ENCODE data around the gene WIPF3. TPM values are rescaled to one million over a fixed set of nuclear protein-coding genes. Genes with fewer than 3 reads are reported as not detected.

WIPF3 gene
- total RNA-seq, 1 donor from 2014 or later, result not detected

DNA sequence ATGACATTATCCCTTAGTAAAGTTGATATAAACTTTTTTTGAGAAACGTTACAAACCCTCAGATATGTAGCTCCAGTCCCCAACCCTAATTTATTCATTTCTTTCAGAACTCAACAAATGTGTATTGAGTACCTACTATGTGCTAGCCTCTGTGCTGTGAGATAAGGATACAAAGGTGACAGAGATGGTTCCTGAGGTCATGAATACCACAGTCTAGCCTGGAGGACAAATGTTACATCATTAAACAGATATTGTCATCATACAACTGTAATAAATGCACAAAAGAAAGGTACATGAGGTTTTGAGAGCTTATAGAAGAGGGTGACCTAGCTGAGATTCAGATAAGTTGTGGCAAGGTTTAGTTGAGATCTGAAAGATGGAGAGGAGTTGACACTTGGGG, 4.4 kb upstream of the WIPF3 start:
- Mint-ChIP-seq H3K27ac (ENCODE audit: unreplicated experiment) (no peak overlapping the region), H3K27me3 (ENCODE audit: unreplicated experiment) (peaks cover 80% of the 10 kb centered on the region), H3K36me3 (ENCODE audit: unreplicated experiment) (peaks cover 3% of the 10 kb centered on the region), H3K4me1 (ENCODE audit: unreplicated experiment) (peaks cover 5% of the 10 kb centered on the region), H3K9me3 (ENCODE audit: unreplicated experiment) (no peaks in the 10 kb centered on the region), H3K4me3 (ENCODE audit: unreplicated experiment) (no peak overlapping the region)
- DNase-seq (ENCODE audit: extremely low spot score, unreplicated experiment), result no peak
- TF ChIP-seq, protein P1, sequence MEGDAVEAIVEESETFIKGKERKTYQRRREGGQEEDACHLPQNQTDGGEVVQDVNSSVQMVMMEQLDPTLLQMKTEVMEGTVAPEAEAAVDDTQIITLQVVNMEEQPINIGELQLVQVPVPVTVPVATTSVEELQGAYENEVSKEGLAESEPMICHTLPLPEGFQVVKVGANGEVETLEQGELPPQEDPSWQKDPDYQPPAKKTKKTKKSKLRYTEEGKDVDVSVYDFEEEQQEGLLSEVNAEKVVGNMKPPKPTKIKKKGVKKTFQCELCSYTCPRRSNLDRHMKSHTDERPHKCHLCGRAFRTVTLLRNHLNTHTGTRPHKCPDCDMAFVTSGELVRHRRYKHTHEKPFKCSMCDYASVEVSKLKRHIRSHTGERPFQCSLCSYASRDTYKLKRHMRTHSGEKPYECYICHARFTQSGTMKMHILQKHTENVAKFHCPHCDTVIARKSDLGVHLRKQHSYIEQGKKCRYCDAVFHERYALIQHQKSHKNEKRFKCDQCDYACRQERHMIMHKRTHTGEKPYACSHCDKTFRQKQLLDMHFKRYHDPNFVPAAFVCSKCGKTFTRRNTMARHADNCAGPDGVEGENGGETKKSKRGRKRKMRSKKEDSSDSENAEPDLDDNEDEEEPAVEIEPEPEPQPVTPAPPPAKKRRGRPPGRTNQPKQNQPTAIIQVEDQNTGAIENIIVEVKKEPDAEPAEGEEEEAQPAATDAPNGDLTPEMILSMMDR (IDR thresholded peaks at IDR 0.05), result no peak

DNA sequence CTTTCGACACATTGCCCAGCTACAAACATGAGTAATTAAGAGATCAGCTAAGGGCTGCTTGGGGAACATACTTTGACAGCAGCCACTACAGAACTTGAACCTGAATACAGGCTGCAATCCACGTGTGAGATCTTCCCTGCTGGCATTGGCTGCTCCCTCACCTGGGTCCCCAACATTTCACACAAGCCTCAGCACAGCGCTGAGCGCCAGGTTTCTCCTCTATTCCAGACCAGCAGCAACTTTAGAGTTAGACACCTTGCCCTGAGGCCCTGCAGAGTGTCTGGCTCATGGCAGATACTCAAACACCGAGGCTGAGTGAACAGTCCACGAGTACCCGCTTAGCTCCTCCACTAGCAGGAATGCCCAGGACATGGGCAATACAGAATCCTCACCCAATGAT, 1.3 kb upstream of the WIPF3 start:
- H3K9me3 Mint-ChIP-seq (ENCODE audit: unreplicated experiment), result no peaks in the 10 kb centered on the region
- H3K4me1 Mint-ChIP-seq (ENCODE audit: unreplicated experiment), result peaks cover 8% of the 10 kb centered on the region
- H3K27ac Mint-ChIP-seq (ENCODE audit: unreplicated experiment), result no peak overlapping the region
- peaks cover 3% of the 10 kb centered on the region for H3K36me3 Mint-ChIP-seq (ENCODE audit: unreplicated experiment)
- peaks cover 86% of the 10 kb centered on the region for H3K27me3 Mint-ChIP-seq (ENCODE audit: unreplicated experiment)
- TF ChIP-seq, protein P1 (IDR thresholded peaks at IDR 0.05), result no peak
- H3K4me3 Mint-ChIP-seq (ENCODE audit: unreplicated experiment), result no peak overlapping the region
- no peak for DNase-seq (ENCODE audit: extremely low spot score, unreplicated experiment)

DNA sequence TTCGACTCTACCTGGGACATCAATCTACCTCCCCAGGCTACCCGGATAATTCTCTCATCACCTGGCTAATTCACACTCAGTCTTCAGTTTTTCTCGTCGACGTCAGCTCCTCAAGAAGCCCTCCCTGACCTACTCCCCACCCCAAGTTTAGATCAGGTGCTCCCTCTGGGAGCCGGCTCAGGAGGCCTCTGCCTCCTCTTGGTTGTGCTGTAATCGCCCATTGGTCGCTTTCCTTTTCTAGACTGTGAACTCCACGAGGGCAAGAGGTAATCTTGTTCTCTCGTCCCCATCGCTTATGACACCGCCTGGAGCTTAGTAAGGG, 461 bp upstream of the WIPF3 start:
- DNase-seq (ENCODE audit: extremely low spot score, unreplicated experiment), result no peak
- TF ChIP-seq, protein P1 (IDR thresholded peaks at IDR 0.05), result no peak
- Mint-ChIP-seq H3K4me3 (ENCODE audit: unreplicated experiment) (peak overlapping the region; percentile 23), H3K27me3 (ENCODE audit: unreplicated experiment) (peaks cover 88% of the 10 kb centered on the region), H3K9me3 (ENCODE audit: unreplicated experiment) (no peaks in the 10 kb centered on the region), H3K27ac (ENCODE audit: unreplicated experiment) (no peak overlapping the region), H3K4me1 (ENCODE audit: unreplicated experiment) (peaks cover 8% of the 10 kb centered on the region), H3K36me3 (ENCODE audit: unreplicated experiment) (peaks cover 3% of the 10 kb centered on the region)

DNA sequence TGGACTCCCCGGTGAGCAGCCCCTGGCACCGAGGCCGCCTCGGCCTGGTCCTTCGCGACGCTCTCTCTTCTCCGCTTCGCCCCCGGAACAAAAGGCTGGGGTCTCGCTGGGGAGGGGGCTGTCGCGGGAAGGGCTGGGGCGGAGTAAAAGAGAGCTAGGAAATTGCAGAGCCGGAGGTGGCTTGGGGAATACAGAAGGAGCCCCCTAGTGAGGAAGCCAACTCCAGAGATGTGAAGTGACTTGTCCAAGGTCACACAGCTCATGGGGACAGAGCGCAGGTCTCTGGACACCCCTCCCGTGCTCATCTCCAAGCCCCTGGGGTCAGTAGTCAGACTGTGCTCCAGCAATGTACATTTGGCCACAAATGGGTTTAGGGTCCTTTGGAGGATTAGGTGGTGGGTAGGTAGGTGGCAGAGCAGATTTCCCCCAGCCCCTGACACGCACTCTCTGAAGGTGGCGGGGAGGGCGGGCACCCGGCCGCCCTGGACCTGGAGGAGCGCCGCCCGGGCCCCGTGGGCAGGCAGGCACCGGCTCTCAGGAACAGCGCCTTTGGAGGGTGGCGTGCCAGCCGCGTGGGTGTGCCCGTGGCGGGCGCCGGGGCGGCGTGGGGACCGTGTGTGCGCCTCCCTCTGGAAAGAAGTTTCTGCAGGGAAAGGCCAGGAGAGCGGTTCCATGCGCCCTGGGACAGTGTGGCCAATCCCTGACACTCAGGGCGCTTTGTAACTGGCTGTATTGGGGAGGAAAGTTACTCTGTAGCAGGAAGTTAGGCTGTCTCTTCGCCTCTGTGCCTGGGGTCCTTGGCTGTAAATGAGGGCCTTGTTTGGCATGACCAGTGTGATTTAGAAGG, 910 bp downstream of the WIPF3 start:
- no peaks in the 10 kb centered on the region for H3K9me3 Mint-ChIP-seq (ENCODE audit: unreplicated experiment)
- H3K27ac Mint-ChIP-seq (ENCODE audit: unreplicated experiment), result no peak overlapping the region
- H3K36me3 Mint-ChIP-seq (ENCODE audit: unreplicated experiment), result peaks cover 3% of the 10 kb centered on the region
- peaks cover 8% of the 10 kb centered on the region for H3K4me1 Mint-ChIP-seq (ENCODE audit: unreplicated experiment)
- peaks cover 87% of the 10 kb centered on the region for H3K27me3 Mint-ChIP-seq (ENCODE audit: unreplicated experiment)
- TF ChIP-seq, protein P1 (IDR thresholded peaks at IDR 0.05), result no peak
- DNase-seq (ENCODE audit: extremely low spot score, unreplicated experiment), result no peak
- peak overlapping the region; percentile 57 for H3K4me3 Mint-ChIP-seq (ENCODE audit: unreplicated experiment)

DNA sequence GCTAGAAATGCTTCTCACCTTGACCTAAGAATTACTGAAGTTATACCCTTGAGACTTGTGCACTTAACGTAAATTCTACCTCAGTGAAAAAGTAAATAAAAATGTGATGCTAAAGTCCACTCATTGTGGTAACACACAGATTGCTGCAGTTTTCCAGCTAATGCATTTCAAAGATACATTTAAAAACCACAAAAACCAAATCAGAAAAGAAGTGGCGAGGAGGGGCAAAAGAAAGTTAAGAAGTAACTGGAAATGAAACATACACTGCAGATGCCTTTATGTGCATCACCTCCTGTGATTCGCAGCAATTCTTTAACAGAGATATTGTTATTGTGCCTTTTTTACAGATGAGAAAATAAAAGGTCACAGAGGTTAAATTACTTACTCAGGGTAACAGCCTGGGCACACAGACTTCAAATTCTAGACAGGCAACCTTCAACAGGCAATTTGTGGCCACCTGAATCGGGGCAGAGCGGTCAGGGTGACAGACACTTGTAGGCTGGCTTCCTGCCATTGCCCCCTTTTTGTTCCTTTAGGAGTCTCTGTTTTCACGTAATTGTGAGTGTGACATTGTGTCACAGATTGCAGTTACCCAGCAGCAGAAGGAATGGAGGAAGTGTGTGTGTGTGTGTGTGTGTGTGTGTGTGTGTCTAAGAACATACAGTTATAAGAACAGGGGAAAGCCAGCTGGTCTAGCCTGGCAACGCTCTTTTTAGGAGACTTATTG, 1.9 kb downstream of the WIPF3 start:
- Mint-ChIP-seq H3K4me3 (ENCODE audit: unreplicated experiment) (no peak overlapping the region), H3K27ac (ENCODE audit: unreplicated experiment) (no peak overlapping the region), H3K4me1 (ENCODE audit: unreplicated experiment) (peaks cover 8% of the 10 kb centered on the region), H3K9me3 (ENCODE audit: unreplicated experiment) (no peaks in the 10 kb centered on the region), H3K36me3 (ENCODE audit: unreplicated experiment) (peaks cover 3% of the 10 kb centered on the region), H3K27me3 (ENCODE audit: unreplicated experiment) (peaks cover 87% of the 10 kb centered on the region)
- TF ChIP-seq, protein P1 (IDR thresholded peaks at IDR 0.05), result no peak
- no peak for DNase-seq (ENCODE audit: extremely low spot score, unreplicated experiment)
